ENCODE results near the gene NTM. TPM values are rescaled to one million over a fixed set of nuclear protein-coding genes. Genes with fewer than 3 reads are reported as not detected.

NTM gene
- 1 to 10 TPM in 1 of 4 donors, under 1 TPM in 2, not detected in 1; 0.78 to 1.1 (median 0.88) TPM for total RNA-seq

- peak; percentile 68 to 80 for DNase-seq
- intact Hi-C loops (cut with DNase I) = no loop called here
- 3 to 12% methylated on average over 7 of the region's 7 CpGs for WGBS, 2 donors
- Histone ChIP-seq H3K27me3 (peaks cover 4% of the 10 kb centered on the region), H3K4me1 (peaks cover 8 to 16% of the 10 kb centered on the region in 2 donors), H3K36me3 (no peaks in the 10 kb centered on the region), H3K9me3 (no peaks in the 10 kb centered on the region), H3K27ac (no peak within 1 kb of the TSS), H3K4me3 (replicated peaks in 1 of 3) (peak within 1 kb of the TSS in 2 of 3 donors; percentile 4 to 11)
- TF ChIP-seq POLR2A (IDR thresholded peaks at IDR 0.05) (no peak), CTCF (IDR thresholded peaks at IDR 0.05) (no peak)
Measured at GRCh38 chr11:131370090-131370751, at the start of gene NTM. Gene NTM (plus strand): TSS chr11:131370615.

GRCh38 chr11:131324921-131325570, 45.4 kb upstream of the NTM start:
- 65 to 67% methylated on average over 11 of the region's 11 CpGs for WGBS, 2 donors
- intact Hi-C loops (cut with DNase I) = no loop called here
- TF ChIP-seq CTCF (IDR thresholded peaks at IDR 0.05) (no peak), POLR2A (IDR thresholded peaks at IDR 0.05) (no peak)
- Histone ChIP-seq H3K4me3 (replicated peaks in 1 of 3) (no peak overlapping the region), H3K36me3 (no peaks in the 10 kb centered on the region), H3K4me1 (no peaks in the 10 kb centered on the region), H3K27ac (no peak overlapping the region), H3K27me3 (no peaks in the 10 kb centered on the region), H3K9me3 (no peaks in the 10 kb centered on the region)
- no peak for DNase-seq

GRCh38 chr11:131326829-131327228, 43.6 kb upstream of the NTM start:
- WGBS, 2 donors = 43 to 48% methylated on average over 4 of the region's 4 CpGs
- intact Hi-C loops (cut with DNase I) = no loop called here
- H3K36me3 ChIP-seq = no peaks in the 10 kb centered on the region
- no peak for DNase-seq
- H3K27me3 ChIP-seq = no peaks in the 10 kb centered on the region
- no peak overlapping the region for H3K27ac ChIP-seq
- H3K4me1 ChIP-seq = no peaks in the 10 kb centered on the region
- H3K4me3 ChIP-seq (replicated peaks in 1 of 3) = no peak overlapping the region
- TF ChIP-seq POLR2A (IDR thresholded peaks at IDR 0.05) = no peak
- no peak for TF ChIP-seq CTCF (IDR thresholded peaks at IDR 0.05)
- no peaks in the 10 kb centered on the region for H3K9me3 ChIP-seq

GRCh38 chr11:131327421-131327820, 43.0 kb upstream of the NTM start:
- TF ChIP-seq POLR2A (IDR thresholded peaks at IDR 0.05) = no peak
- no peak for TF ChIP-seq CTCF (IDR thresholded peaks at IDR 0.05)
- Histone ChIP-seq H3K27me3 (no peaks in the 10 kb centered on the region), H3K27ac (no peak overlapping the region), H3K4me1 (no peaks in the 10 kb centered on the region), H3K9me3 (no peaks in the 10 kb centered on the region), H3K36me3 (no peaks in the 10 kb centered on the region), H3K4me3 (replicated peaks in 1 of 3) (no peak overlapping the region)
- no peak for DNase-seq
- intact Hi-C loops (cut with DNase I) = no loop called here
- 67 to 78% methylated on average over 5 of the region's 5 CpGs for WGBS, 2 donors

GRCh38 chr11:131328843-131329242, 41.6 kb upstream of the NTM start:
- no peak for TF ChIP-seq POLR2A (IDR thresholded peaks at IDR 0.05)
- no peak for TF ChIP-seq CTCF (IDR thresholded peaks at IDR 0.05)
- Histone ChIP-seq H3K36me3 (no peaks in the 10 kb centered on the region), H3K9me3 (no peaks in the 10 kb centered on the region), H3K27ac (no peak overlapping the region), H3K27me3 (no peaks in the 10 kb centered on the region), H3K4me1 (no peaks in the 10 kb centered on the region), H3K4me3 (replicated peaks in 1 of 3) (no peak overlapping the region)
- intact Hi-C loops (cut with DNase I) = no loop called here
- WGBS, 2 donors = 90 to 100% methylated on average over 2 to 3 of the region's 3 CpGs
- no peak for DNase-seq
